Activated CD4-positive, alpha-beta T cell treated with anti-CD3 and anti-CD28 coated beads, Interleukin-2, amount 50 U/mL, for 16 hours (primary cell): ENCODE results near the gene MAP4K2.

Experiments used
- DNase-seq: peaks from one replicate; pipeline ENCODE4 v3.0.0-alpha.2; 2020

MAP4K2 gene

GRCh38 chr11:64767344-64768299 is 35.4 kb downstream of the MAP4K2 start:
- peak; percentile 79 for DNase-seq

- no peak for DNase-seq
Observed at GRCh38 chr11:64766881-64767280, 36.1 kb downstream of the MAP4K2 start.

- no peak for DNase-seq
Observed at GRCh38 chr11:64765851-64766665, 37.0 kb downstream of the MAP4K2 start.

- DNase-seq = no peak
Observed at GRCh38 chr11:64765291-64765850, 37.6 kb downstream of the MAP4K2 start.

GRCh38 chr11:64764753-64765152 is 38.3 kb downstream of the MAP4K2 start:
- no peak for DNase-seq

GRCh38 chr11:64764040-64764611 is 38.9 kb downstream of the MAP4K2 start:
- no peak for DNase-seq

GRCh38 chr11:64763526-64764039 is 39.4 kb downstream of the MAP4K2 start:
- no peak for DNase-seq

- no peak for DNase-seq
Observed at GRCh38 chr11:64762674-64763525, 40.1 kb downstream of the MAP4K2 start.

GRCh38 chr11:64762277-64762673 is 40.7 kb downstream of the MAP4K2 start:
- no peak for DNase-seq

GRCh38 chr11:64760759-64761420 is 42.1 kb downstream of the MAP4K2 start:
- DNase-seq = no peak

- DNase-seq = no peak
Observed at GRCh38 chr11:64759722-64760719, 43.0 kb downstream of the MAP4K2 start, which contains the start of gene PYGM. TSS of gene PYGM (minus strand) at chr11:64759974. CDS start at chr11:64759898, 76 bp downstream.

GRCh38 chr11:64759131-64759721 is 43.8 kb downstream of the MAP4K2 start:
- no peak for DNase-seq

GRCh38 chr11:64758330-64759079 is 44.5 kb downstream of the MAP4K2 start:
- DNase-seq = no peak

- no peak for DNase-seq
Observed at GRCh38 chr11:64757549-64758329, 45.3 kb downstream of the MAP4K2 start.

GRCh38 chr11:64755681-64756361 is 47.2 kb downstream of the MAP4K2 start:
- no peak for DNase-seq

GRCh38 chr11:64754919-64755662 is 47.9 kb downstream of the MAP4K2 start:
- no peak for DNase-seq
